Endometrial microvascular endothelial cells (primary cell): Measurements from ENCODE around the gene BMP6. TPM values are rescaled to one million over a fixed set of nuclear protein-coding genes. Genes with fewer than 3 reads are reported as not detected.

ENCODE experiments used
- in situ Hi-C: cut with HindIII; loops from 2 replicates; pipeline ENCODE4 v1.10.0; 2017; ENCODE audit warnings: low sequenced_read_pairs, low pct_unique_long_range_greater_than_20kb; ENCODE audit errors: inconsistent ontology term
- total RNA-seq: library from RNA; depleted of rRNA; stranded (reverse); fragments of >200 nt; gene quantifications from one replicate; pipeline ENCODE4 v1.2.3, GENCODE V29; 2015; ENCODE audit errors: inconsistent ontology term

Gene BMP6
- total RNA-seq, 1 donor from 2014 or later = 66.6 TPM

- in situ Hi-C loops = loop anchor here (10.0 kb wide), 1 partner anchor 111 kb away; no protein-coding TSS in a partner anchor
These were observed 167.4 kb downstream of the BMP6 start for GRCh38 chr6:7893342-7893741.

GRCh38 chr6:7894262-7895124 is 168.6 kb downstream of the BMP6 start:
- in situ Hi-C loops = loop anchor here (10.0 kb wide), 1 partner anchor 110 kb away; no protein-coding TSS in a partner anchor

DNA sequence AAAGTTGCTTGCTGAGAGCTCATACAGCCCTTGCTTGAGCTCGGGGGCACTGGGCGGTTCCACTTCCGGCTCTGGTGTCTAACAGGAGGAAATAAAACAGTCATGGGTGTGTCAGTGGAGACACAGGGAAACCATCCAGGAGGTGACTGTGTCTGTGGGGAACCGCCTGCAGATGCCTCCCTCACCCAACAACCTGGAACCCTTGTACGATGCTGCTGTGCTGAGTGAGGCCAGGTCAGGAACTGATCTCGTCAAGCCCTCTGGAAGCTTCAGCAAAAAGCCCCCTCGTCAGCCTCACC is 169.2 kb downstream of the BMP6 start:
- in situ Hi-C loops = loop anchor here (10.0 kb wide), 1 partner anchor 110 kb away; no protein-coding TSS in a partner anchor

DNA sequence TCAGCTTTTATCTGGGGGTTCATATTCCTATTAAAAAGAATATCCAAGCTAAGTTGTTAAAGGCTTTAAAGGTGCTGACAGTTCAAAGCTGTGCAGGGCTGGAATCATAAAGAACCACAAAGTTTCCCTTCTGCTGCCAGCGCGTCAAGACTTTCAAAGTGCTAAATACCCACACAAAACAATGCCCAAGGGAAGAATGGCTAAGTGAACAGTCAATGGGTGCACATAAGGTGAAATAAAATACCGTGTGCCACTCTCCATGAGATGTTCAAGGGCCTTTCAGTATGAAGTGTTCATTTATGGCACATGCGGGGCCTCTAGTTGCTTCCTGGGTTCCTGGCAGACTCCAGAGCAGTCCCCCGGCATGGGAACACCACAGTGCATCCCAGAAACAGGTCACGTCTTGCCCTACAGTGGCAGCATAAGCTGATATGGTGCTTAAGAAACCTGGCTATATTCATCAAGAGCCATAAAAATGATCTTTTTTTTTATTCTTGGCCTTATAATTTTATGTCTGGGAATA is 170.6 kb downstream of the BMP6 start:
- in situ Hi-C loops = loop anchor here (10.0 kb wide), 1 partner anchor 108 kb away; no protein-coding TSS in a partner anchor

- in situ Hi-C loops = loop anchor here (10.0 kb wide), 1 partner anchor 107 kb away; no protein-coding TSS in a partner anchor
These were observed 171.7 kb downstream of the BMP6 start for GRCh38 chr6:7897461-7898192.

DNA sequence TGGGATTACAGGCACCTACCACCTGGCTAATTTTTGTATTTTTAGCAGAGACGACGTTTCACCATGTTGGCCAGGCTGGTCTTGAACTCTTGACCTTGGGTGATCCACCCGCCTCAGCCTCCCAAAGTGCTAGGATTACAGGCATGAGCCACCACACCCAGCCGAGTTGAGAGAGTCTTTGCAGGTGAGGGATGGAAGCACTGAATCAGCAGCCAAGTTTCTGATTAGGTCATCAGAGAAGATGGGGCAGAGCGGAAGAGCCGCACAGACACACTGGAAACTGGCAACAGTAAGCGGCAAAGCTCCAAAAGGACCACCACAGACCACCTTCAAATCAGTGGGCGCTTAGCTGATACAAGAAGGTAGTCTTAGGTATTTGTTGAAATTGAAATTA is 172.3 kb downstream of the BMP6 start:
- in situ Hi-C loops = loop anchor here (10.0 kb wide), 1 partner anchor 107 kb away; no protein-coding TSS in a partner anchor

GRCh38 chr6:7899101-7899888 is 173.4 kb downstream of the BMP6 start:
- in situ Hi-C loops = loop anchor here (10.0 kb wide), 1 partner anchor 106 kb away; no protein-coding TSS in a partner anchor

- in situ Hi-C loops = loop anchor here (10.0 kb wide), 1 partner anchor 105 kb away; no protein-coding TSS in a partner anchor
These were observed 174.0 kb downstream of the BMP6 start for GRCh38 chr6:7899889-7900213.

DNA sequence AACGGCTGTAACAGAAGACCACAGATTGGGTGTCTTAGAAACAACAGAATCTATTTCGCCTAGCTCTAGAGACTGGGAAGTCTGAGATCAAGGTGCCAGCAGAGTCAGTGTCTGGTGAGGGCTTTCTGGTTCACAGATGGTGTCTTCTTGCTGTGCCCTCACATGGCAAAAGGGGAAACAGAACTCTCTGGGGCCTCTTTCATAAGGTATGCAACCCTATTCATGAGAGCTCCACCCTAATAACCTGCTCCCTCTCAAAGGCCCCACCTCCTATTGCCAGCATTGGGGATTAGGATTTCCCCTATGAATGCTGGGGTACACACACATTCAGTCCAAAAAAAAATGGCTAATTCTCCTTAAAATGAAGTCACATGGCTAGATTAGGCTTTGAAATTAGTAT is 174.7 kb downstream of the BMP6 start:
- in situ Hi-C loops = no loop called here

DNA sequence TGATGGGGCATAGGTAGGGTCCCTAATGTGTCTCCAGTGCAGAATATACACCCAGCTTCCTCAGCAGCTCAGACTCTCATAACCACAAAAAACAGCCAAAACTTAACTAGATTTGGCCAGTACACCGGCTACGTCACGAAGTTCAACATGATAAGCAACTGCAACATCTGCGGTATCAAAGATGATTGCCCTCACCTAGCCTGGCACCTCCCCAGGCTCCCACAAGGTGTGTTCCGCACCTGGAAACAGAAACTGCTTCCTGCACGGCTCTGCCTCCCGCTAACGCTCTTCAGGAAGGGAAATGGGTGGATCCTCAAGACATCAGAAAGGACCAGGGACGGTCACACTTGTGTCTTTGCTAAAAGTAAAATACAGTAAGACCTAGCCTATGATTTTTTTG is 175.2 kb downstream of the BMP6 start:
- in situ Hi-C loops = no loop called here

GRCh38 chr6:7901780-7902179 is 175.9 kb downstream of the BMP6 start:
- in situ Hi-C loops = no loop called here

DNA sequence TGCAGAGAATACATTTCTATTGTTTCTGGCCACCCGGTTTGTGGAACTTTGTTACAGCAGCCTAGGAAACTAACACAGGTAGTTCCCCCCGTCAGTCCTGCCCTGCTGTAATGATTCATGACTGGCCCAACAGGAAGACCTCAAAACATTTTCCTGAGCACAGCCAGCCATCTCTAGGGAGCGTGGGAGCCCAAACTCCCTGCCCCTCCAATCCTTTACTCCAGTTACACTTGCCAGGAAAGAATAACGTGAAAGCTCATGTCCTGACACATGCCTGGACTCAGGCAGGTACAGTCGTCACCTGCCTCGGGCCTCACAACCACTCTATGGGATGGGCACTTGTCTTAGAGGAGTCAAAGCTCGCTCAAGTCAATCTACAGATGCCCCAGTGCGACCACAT is 176.3 kb downstream of the BMP6 start:
- in situ Hi-C loops = no loop called here

DNA sequence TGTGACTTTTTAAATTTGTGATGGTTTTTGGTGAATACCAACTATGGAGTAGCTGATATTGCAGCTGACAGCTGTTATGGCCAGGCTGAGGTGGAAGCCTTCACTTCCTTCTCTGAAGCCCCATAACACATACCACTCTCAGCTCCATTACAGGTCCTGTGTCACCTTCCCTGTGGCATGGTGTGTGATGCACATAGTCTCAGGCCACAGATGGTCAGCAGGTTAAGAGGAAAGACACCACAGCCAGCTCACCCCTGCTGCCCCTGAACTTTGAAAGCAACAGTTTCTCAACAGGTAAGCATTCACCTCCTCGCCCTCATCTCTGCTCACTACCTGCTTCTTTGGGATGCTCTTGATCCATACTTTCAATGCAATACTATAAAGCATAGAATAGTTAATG is 177.0 kb downstream of the BMP6 start:
- in situ Hi-C loops = no loop called here

DNA sequence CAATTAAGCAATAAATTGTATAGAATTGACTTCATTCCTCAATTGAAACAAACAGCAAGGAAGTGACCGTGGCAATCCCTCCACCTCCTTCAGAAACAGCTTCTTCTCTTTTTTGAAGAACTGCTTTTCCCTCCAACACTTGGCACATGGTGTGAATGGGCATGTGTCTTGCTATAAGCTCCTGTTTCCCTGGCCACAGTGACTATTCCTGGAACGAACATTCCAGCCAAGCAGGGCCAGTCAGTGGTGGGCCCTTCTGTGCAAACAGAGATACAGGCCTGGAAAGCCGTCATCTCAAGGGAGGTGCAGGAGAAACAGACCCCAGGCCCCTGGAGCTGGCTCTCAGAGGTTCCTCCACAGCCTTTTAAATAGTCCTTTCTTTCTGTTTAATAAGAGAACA is 177.8 kb downstream of the BMP6 start:
- in situ Hi-C loops = no loop called here

DNA sequence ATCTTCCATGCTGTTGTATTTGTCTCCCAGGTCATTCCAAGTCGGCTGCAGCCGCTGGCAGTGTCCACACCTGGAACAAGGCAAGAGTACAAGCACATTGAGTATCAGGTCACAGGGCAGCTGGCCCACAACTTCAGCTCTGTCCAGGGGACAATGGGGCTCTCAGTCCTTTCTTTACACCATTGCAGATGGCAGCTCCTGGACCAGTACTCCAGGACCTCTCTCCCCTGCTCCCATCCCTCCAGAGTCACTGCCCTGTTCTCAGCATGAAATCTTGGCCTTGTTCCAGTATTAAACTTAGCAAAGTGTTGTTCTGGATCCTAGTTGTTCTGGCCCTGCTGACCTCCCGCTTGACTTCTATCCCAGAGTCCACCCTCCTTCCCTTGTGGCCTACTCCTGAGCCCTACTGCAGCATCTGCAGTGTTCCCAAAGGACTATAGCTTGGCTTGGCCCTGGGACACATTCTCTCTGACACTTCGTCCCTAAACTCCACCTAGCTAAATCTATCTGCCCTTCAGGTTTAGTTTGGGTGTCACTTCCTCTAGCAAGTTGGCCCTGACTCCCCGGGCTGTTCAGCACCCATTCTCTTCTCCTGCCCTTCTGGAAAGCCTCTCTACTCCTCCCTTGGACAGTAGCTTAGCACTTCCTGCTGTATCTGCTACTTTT is 178.9 kb downstream of the BMP6 start:
- in situ Hi-C loops = no loop called here

GRCh38 chr6:7905416-7905815 is 179.5 kb downstream of the BMP6 start:
- in situ Hi-C loops = no loop called here

DNA sequence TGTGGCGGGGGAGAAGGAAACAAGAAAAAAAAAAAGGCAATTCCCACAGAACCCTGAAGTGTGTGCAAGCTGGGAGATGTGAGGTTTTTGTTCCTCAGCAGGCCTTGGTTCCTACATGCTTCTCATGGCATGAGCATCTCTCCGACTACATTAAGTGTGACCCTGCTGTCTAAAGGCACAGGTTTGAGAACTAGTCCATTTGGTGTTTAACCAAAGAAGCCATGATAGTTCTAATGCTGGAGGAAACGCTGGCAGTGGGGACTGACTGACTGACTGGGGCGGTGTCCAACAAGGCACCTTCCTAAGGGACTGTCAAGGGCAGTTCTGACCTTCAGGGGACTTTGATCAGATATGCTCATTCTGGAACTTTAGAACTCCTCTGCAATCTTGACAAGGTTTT is 180.8 kb downstream of the BMP6 start:
- in situ Hi-C loops = no loop called here

DNA sequence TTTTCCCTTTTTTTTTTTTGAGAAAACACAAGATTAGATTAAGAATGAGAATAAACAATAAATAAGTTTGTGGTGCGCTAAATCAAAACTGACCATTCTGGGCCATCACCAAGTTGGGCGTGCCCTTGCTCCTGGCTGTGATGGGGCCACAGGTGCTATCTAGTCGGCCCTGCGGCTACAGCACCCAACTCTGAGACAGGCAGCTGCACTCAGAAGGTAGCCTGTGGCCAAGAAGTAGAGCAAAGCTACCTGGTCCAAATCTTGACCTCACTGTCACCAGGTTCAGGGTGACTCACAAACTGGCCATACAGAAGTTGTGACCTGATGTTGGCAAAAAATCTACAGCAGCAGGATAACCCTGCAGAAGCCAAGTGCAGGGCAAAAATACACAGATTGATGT is 181.3 kb downstream of the BMP6 start:
- in situ Hi-C loops = no loop called here
